SU-DHL-6 (cell line): ENCODE measurements around the gene SDC1.

ENCODE experiments used
- CTCF ChIP-seq: fragments of 200-600 bp; sonication (generic); IDR thresholded peaks from one replicate; pipeline ENCODE4 v1.5.1; 2017; ENCODE audit warnings: antibody characterized with exemption, mild to moderate bottlenecking, low read length, moderate library complexity; ENCODE audit not compliant: insufficient read depth, poor library complexity, severe bottlenecking
- EZH2phosphoT487 ChIP-seq: fragments of 200-600 bp; sonication (generic), shearing (Covaris generic); conservative IDR thresholded peaks from 2 replicates; pipeline ENCODE4 v1.6.1; 2018; ENCODE audit warnings: mild to moderate bottlenecking, antibody characterized with exemption, low read length, moderate library complexity, mixed read lengths

- TF ChIP-seq CTCF: no peak
- TF ChIP-seq EZH2phosphoT487: no peak
These were observed 19.9 kb downstream of the SDC1 start for GRCh38 chr2:20205069-20205468.
